DMS114 treated with DMSO at 0.1 percent for 48 hours (cell line): ENCODE data around the gene TAAR6.
"Not testable (repeated sequence)": the region's sequence is repeated elsewhere in the genome, so short reads cannot be mapped to it uniquely, and the experiment has no call there.

Experiments used
- DNase-seq: peaks from one replicate; lab custom pipeline; 2025; ENCODE audit not compliant: unreplicated experiment; lab: John Stamatoyannopoulos, UW

The TAAR6 gene

GRCh38 chr6:132587424-132587823 is 17.3 kb downstream of the TAAR6 start:
- DNase-seq: no peak

- no peak for DNase-seq
Observed at GRCh38 chr6:132589454-132589853, 19.3 kb downstream of the TAAR6 start, which contains the start of gene TAAR5. TSS of gene TAAR5 (minus strand) at chr6:132589741. CDS start at chr6:132589686, 55 bp downstream.

- no peak for DNase-seq
Observed at GRCh38 chr6:132590362-132590761, 20.2 kb downstream of the TAAR6 start.

GRCh38 chr6:132592855-132593254 is 22.7 kb downstream of the TAAR6 start:
- no peak for DNase-seq

GRCh38 chr6:132596201-132596600 is 26.1 kb downstream of the TAAR6 start:
- no peak for DNase-seq

GRCh38 chr6:132598473-132598872 is 28.4 kb downstream of the TAAR6 start:
- no peak for DNase-seq

- DNase-seq: not testable (repeated sequence)
Observed at GRCh38 chr6:132600900-132601299, 30.8 kb downstream of the TAAR6 start.

GRCh38 chr6:132604635-132605152 is 34.6 kb downstream of the TAAR6 start:
- DNase-seq: no peak

GRCh38 chr6:132607544-132608233 is 37.6 kb downstream of the TAAR6 start:
- no peak for DNase-seq

GRCh38 chr6:132611616-132612015 is 41.5 kb downstream of the TAAR6 start:
- no peak for DNase-seq

GRCh38 chr6:132612449-132613108 is 42.5 kb downstream of the TAAR6 start:
- DNase-seq: no peak

GRCh38 chr6:132614554-132614953 is 44.4 kb downstream of the TAAR6 start:
- no peak for DNase-seq

GRCh38 chr6:132616677-132617076 is 46.6 kb downstream of the TAAR6 start:
- DNase-seq: no peak
